ENCODE data around the gene RAPH1.

The RAPH1 gene

GRCh38 chr2:203366639-203367466 lies 168.2 kb downstream of the RAPH1 start:
- Mint-ChIP-seq H3K9me3 (no peaks in the 10 kb centered on the region), H3K4me3 (no peak overlapping the region), H3K4me1 (no peaks in the 10 kb centered on the region), H3K36me3 (peaks cover 8 to 11% of the 10 kb centered on the region in 2 donors), H3K27ac (no peak overlapping the region), H3K27me3 (no peaks in the 10 kb centered on the region)
- no peak for ATAC-seq (replicated peaks)
- no peak for DNase-seq

DNA sequence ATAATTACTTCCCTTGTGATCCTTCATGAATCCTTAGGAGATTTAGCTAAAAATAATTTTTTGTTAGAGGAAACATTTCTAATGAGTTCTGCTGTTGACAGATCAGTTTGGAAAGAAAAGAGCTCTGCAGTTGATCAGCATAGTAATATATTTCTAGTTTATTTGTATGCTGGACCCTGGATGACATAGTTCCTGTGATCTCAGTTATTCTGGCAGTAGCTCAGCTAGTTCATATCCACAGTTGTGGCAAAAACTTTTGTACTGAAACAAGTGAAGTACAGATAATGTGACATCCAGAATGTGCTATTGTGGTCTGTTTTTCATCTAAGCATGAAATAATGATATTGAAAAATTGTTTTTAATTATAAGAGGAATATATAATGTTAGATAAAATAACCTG lies 173.2 kb downstream of the RAPH1 start:
- no peak overlapping the region for H3K4me3 Mint-ChIP-seq
- H3K36me3 Mint-ChIP-seq, result peaks cover 6 to 8% of the 10 kb centered on the region in 2 donors
- no peaks in the 10 kb centered on the region for H3K27me3 Mint-ChIP-seq
- peaks cover 7 to 10% of the 10 kb centered on the region in 2 donors for H3K4me1 Mint-ChIP-seq
- DNase-seq (no peak), ATAC-seq (replicated peaks) (no peak)
- H3K9me3 Mint-ChIP-seq, result peaks cover 0 to 6% of the 10 kb centered on the region in 2 donors
- H3K27ac Mint-ChIP-seq, result no peak overlapping the region

DNA sequence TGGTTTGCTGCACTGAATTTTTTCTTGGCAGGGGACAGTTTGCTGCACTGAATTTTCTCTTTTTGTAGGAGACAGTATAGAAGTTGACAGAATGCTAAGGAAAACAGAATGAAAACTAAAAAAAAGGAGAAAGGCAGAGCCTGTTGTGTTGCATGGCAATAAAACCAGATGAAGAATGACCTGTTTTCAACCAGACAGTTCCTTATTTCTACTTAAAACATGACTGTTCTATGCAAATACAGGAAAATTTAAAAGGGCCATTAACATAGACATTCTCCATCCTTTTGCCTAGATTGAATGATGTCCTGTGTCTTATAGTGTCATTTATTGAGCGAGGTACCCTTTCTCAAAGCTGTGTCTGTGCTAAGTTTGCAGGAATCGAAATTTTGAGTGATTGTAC lies 173.6 kb downstream of the RAPH1 start:
- ATAC-seq (replicated peaks), result no peak
- H3K27ac Mint-ChIP-seq, result no peak overlapping the region
- H3K36me3 Mint-ChIP-seq, result peaks cover 6 to 8% of the 10 kb centered on the region in 2 donors
- peaks cover 0 to 6% of the 10 kb centered on the region in 2 donors for H3K9me3 Mint-ChIP-seq
- H3K4me3 Mint-ChIP-seq, result no peak overlapping the region
- peaks cover 7 to 10% of the 10 kb centered on the region in 2 donors for H3K4me1 Mint-ChIP-seq
- H3K27me3 Mint-ChIP-seq, result no peaks in the 10 kb centered on the region
- no peak for DNase-seq

GRCh38 chr2:203360833-203361430 lies 174.2 kb downstream of the RAPH1 start:
- H3K27me3 Mint-ChIP-seq, result no peaks in the 10 kb centered on the region
- peaks cover 6 to 9% of the 10 kb centered on the region in 2 donors for H3K36me3 Mint-ChIP-seq
- no peak overlapping the region for H3K27ac Mint-ChIP-seq
- ATAC-seq (replicated peaks), result no peak
- H3K4me1 Mint-ChIP-seq, result peaks cover 7 to 10% of the 10 kb centered on the region in 2 donors
- DNase-seq, result no peak
- H3K4me3 Mint-ChIP-seq, result no peak overlapping the region
- peaks cover 0 to 6% of the 10 kb centered on the region in 2 donors for H3K9me3 Mint-ChIP-seq

GRCh38 chr2:203359450-203359849 lies 175.7 kb downstream of the RAPH1 start:
- no peaks in the 10 kb centered on the region for H3K27me3 Mint-ChIP-seq
- peaks cover 6 to 12% of the 10 kb centered on the region in 2 donors for H3K36me3 Mint-ChIP-seq
- H3K4me3 Mint-ChIP-seq, result no peak overlapping the region
- H3K9me3 Mint-ChIP-seq, result peaks cover 0 to 6% of the 10 kb centered on the region in 2 donors
- H3K4me1 Mint-ChIP-seq, result peaks cover 7 to 10% of the 10 kb centered on the region in 2 donors
- no peak for ATAC-seq (replicated peaks)
- no peak for DNase-seq
- H3K27ac Mint-ChIP-seq, result no peak overlapping the region

GRCh38 chr2:203354966-203355365 lies 180.1 kb downstream of the RAPH1 start:
- ATAC-seq (replicated peaks) (no peak), DNase-seq (no peak)
- no peaks in the 10 kb centered on the region for H3K4me1 Mint-ChIP-seq
- peaks cover 6 to 16% of the 10 kb centered on the region in 2 donors for H3K36me3 Mint-ChIP-seq
- no peak overlapping the region for H3K4me3 Mint-ChIP-seq
- peaks cover 0 to 4% of the 10 kb centered on the region in 2 donors for H3K9me3 Mint-ChIP-seq
- H3K27ac Mint-ChIP-seq, result no peak overlapping the region
- H3K27me3 Mint-ChIP-seq, result no peaks in the 10 kb centered on the region

GRCh38 chr2:203352604-203353255 lies 182.4 kb downstream of the RAPH1 start:
- Mint-ChIP-seq H3K9me3 (no peaks in the 10 kb centered on the region), H3K27ac (no peak overlapping the region), H3K4me1 (no peaks in the 10 kb centered on the region), H3K27me3 (no peaks in the 10 kb centered on the region), H3K36me3 (peaks cover 7 to 8% of the 10 kb centered on the region in 2 donors), H3K4me3 (no peak overlapping the region)
- ATAC-seq (replicated peaks) (no peak), DNase-seq (no peak)

DNA sequence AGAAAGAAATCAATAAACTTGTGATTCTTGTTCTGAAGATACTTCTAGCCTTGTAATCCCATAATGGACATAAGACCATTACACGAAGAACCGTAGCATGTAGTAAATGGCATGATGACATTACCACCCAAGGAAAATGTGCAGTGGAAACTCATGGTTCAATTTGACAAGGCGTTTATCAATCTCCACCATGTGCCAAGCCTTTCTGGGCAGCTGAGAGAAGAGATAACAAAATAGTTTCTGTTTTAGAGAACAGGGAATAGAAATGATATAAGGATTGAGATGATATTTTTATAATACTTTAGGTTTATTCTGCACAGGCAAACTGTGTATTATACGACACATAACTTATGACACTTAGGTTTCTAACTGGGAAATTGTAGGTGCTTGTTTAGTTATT lies 187.7 kb downstream of the RAPH1 start:
- H3K27ac Mint-ChIP-seq, result no peak overlapping the region
- no peaks in the 10 kb centered on the region for H3K9me3 Mint-ChIP-seq
- DNase-seq (no peak), ATAC-seq (replicated peaks) (no peak)
- H3K4me3 Mint-ChIP-seq, result no peak overlapping the region
- H3K4me1 Mint-ChIP-seq, result no peaks in the 10 kb centered on the region
- H3K27me3 Mint-ChIP-seq, result no peaks in the 10 kb centered on the region
- H3K36me3 Mint-ChIP-seq, result peaks cover 12 to 13% of the 10 kb centered on the region in 2 donors

DNA sequence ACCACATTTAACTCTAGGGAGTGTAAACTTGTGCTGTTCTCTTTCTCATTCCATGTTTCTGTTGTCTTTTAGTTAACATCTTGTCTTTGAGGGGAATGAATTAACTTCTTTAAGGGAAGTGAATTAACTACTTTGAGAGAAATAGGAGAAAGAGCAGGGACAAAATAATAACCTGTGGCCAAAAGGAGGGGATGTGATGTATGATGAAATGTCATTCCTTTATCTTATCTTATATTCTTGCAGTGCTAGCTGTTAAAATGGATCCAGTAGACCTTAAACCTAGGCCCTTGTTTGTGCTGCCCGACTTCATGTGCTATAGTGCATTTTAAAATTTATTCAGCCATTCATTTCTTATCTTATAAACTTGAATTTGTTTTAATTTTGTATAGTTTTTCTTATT lies 188.5 kb downstream of the RAPH1 start:
- DNase-seq (no peak), ATAC-seq (replicated peaks) (no peak)
- Mint-ChIP-seq H3K27ac (no peak overlapping the region), H3K36me3 (peaks cover 12 to 13% of the 10 kb centered on the region in 2 donors), H3K4me1 (no peaks in the 10 kb centered on the region), H3K9me3 (no peaks in the 10 kb centered on the region), H3K27me3 (no peaks in the 10 kb centered on the region), H3K4me3 (no peak overlapping the region)

DNA sequence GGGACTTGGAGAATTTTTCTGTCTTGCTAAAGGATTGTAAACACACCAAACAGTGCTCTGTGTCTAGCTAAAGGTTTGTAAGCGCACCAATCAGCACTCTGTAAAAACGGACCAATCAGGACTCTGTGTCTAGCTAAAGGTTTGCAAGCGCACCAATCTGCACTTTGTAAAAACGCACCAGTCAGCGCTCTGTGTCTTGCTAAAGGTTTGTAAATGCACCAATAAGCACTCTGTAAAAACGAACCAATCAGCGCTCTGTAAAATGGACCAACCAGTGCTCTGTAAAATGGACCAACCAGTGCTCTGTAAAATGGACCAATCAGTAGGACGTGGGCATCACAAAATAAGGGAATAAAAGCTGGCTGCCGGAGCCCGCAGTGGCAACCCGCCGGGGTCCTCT lies 190.4 kb downstream of the RAPH1 start:
- no peaks in the 10 kb centered on the region for H3K27me3 Mint-ChIP-seq
- H3K4me1 Mint-ChIP-seq, result no peaks in the 10 kb centered on the region
- peaks cover 12 to 15% of the 10 kb centered on the region in 2 donors for H3K36me3 Mint-ChIP-seq
- no peak for ATAC-seq (replicated peaks)
- no peak overlapping the region for H3K4me3 Mint-ChIP-seq
- no peak for DNase-seq
- no peaks in the 10 kb centered on the region for H3K9me3 Mint-ChIP-seq
- H3K27ac Mint-ChIP-seq, result no peak overlapping the region

All from stimulated activated naive B cell treated with anti-CD40 and anti-IgM and Interleukin-4, amounts not matched to agents 10 μg/mL and 1 μg/mL and 100 μg/mL, for 72 hours (primary cell).